GM12892 (cell line): ENCODE results near the gene SLBP.

Experiments used
- POLR2A ChIP-seq: IDR thresholded peaks from 2 replicates; pipeline ENCODE4 v1.6.1; 2011; ENCODE audit warnings: low read depth, low read length, control low read depth
- POLR2AphosphoS5 ChIP-seq: IDR thresholded peaks from 2 replicates; pipeline ENCODE4 v1.6.1; 2011; ENCODE audit warnings: low read depth, low read length, control low read depth

GRCh38 chr4:1686440-1687036, 25.6 kb downstream of the SLBP start:
- TF ChIP-seq POLR2A: no peak
- TF ChIP-seq POLR2AphosphoS5: no peak; the same call in 1 of the 2 replicates
